WTC11 (cell line): Measurements from ENCODE around the gene HS3ST1. TPM values are rescaled to one million over a fixed set of nuclear protein-coding genes. Genes with fewer than 3 reads are reported as not detected.

ENCODE experiments used
- ATAC-seq: fragments of 200-7000 bp; cut with Tn5 transposase; 2 replicates; pipeline ENCODE4 v1.10.0; 2021; ENCODE audit warnings: mild to moderate bottlenecking, moderate library complexity
- CTCF ChIA-PET: fragments of 300-600 bp; sonication (Branson Sonifier 250); formaldehyde crosslinking; loops from one replicate; lab custom pipeline; 2021; ENCODE audit warnings: antibody characterized with exemption; lab: Charles Lee
- POLR2A ChIA-PET: fragments of 350-600 bp; sonication (Branson Sonifier 250); formaldehyde crosslinking; loops from one replicate; lab custom pipeline; 2021; ENCODE audit warnings: antibody characterized with exemption; lab: Charles Lee
- DNase-seq: peaks from one replicate; pipeline ENCODE4 v3.0.0; 2021; ENCODE audit warnings: low spot score
- H3K27ac Mint-ChIP-seq: 2 replicates; pipeline ENCODE4 v1.8.0; 2021; ENCODE audit warnings: mixed read lengths
- H3K27me3 Mint-ChIP-seq: 2 replicates; pipeline ENCODE4 v1.8.0; 2021; ENCODE audit warnings: low read depth, mild to moderate bottlenecking, moderate library complexity, mixed read lengths
- H3K36me3 Mint-ChIP-seq: 2 replicates; pipeline ENCODE4 v1.8.0; 2021; ENCODE audit warnings: mixed read lengths
- H3K4me1 Mint-ChIP-seq: 2 replicates; pipeline ENCODE4 v1.8.0; 2022; ENCODE audit warnings: mixed read lengths
- H3K4me3 Mint-ChIP-seq: 2 replicates; pipeline ENCODE4 v1.8.0; 2021; ENCODE audit warnings: mild to moderate bottlenecking, moderate library complexity, mixed read lengths
- H3K9me3 Mint-ChIP-seq: 2 replicates; pipeline ENCODE4 v1.8.0; 2021; ENCODE audit warnings: mixed read lengths
- CREM ChIP-seq: sonication (generic); formaldehyde crosslinking; IDR thresholded peaks from 2 replicates; pipeline ENCODE4 v1.8.1; 2022; ENCODE audit warnings: mild to moderate bottlenecking, missing genetic modification reagents, moderate library complexity
- E2F4 ChIP-seq: sonication (generic); formaldehyde crosslinking; IDR thresholded peaks from 2 replicates; pipeline ENCODE4 v1.8.1; 2022; ENCODE audit warnings: low read depth, mild to moderate bottlenecking, moderate library complexity, missing genetic modification reagents, borderline replicate concordance
- ERG ChIP-seq: fragments of 250-450 bp; sonication (Bioruptor Pico); IDR thresholded peaks from 2 replicates; pipeline ENCODE4 v1.8.0; 2021; ENCODE audit warnings: mild to moderate bottlenecking
- GTF2I ChIP-seq: fragments of 250-450 bp; sonication (Bioruptor Pico); conservative IDR thresholded peaks from 2 replicates; pipeline ENCODE4 v1.4.0; 2021; ENCODE audit warnings: mild to moderate bottlenecking
- HMGXB4 ChIP-seq: sonication (generic); formaldehyde crosslinking; IDR thresholded peaks from 2 replicates; pipeline ENCODE4 v1.8.1; 2023; ENCODE audit warnings: mild to moderate bottlenecking, moderate library complexity, missing genetic modification reagents
- MAX ChIP-seq: sonication (generic); formaldehyde crosslinking; IDR thresholded peaks from 2 replicates; pipeline ENCODE4 v1.8.0; 2022; ENCODE audit warnings: mild to moderate bottlenecking, missing genetic modification reagents
- NFATC4 ChIP-seq: fragments of 250-450 bp; sonication (Bioruptor Pico); IDR thresholded peaks from 2 replicates; pipeline ENCODE4 v1.9.0; 2021; ENCODE audit warnings: mild to moderate bottlenecking
- NFE2L1 ChIP-seq: sonication (generic); formaldehyde crosslinking; IDR thresholded peaks from 2 replicates; pipeline ENCODE4 v1.8.1; 2023; ENCODE audit warnings: missing genetic modification reagents
- PREB ChIP-seq: sonication (generic); formaldehyde crosslinking; IDR thresholded peaks from 2 replicates; pipeline ENCODE4 v1.8.1; 2022; ENCODE audit warnings: mild to moderate bottlenecking, missing genetic modification reagents, moderate library complexity, borderline replicate concordance
- PRRX2 ChIP-seq: fragments of 250-450 bp; sonication (Bioruptor Pico); IDR thresholded peaks from 2 replicates; pipeline ENCODE4 v1.8.0; 2021; ENCODE audit warnings: mild to moderate bottlenecking
- RELA ChIP-seq: sonication (generic); formaldehyde crosslinking; IDR thresholded peaks from 2 replicates; pipeline ENCODE4 v1.8.1; 2022; ENCODE audit warnings: missing genetic modification reagents, mild to moderate bottlenecking, borderline replicate concordance
- SMAD4 ChIP-seq: sonication (generic); formaldehyde crosslinking; IDR thresholded peaks from 2 replicates; pipeline ENCODE4 v1.8.0; 2022; ENCODE audit warnings: mild to moderate bottlenecking, missing genetic modification reagents
- TCF7 ChIP-seq: sonication (generic); formaldehyde crosslinking; IDR thresholded peaks from 2 replicates; pipeline ENCODE4 v1.8.0; 2022; ENCODE audit warnings: mild to moderate bottlenecking, low read depth, missing genetic modification reagents, moderate library complexity
- ZNF138 ChIP-seq: sonication (generic); formaldehyde crosslinking; conservative IDR thresholded peaks from 2 replicates; pipeline ENCODE4 v1.8.1; 2022; ENCODE audit warnings: mild to moderate bottlenecking, moderate library complexity, missing genetic modification reagents
- ZNF317 ChIP-seq: sonication (generic); formaldehyde crosslinking; IDR thresholded peaks from 2 replicates; pipeline ENCODE4 v1.8.1; 2023; ENCODE audit warnings: low read depth, mild to moderate bottlenecking, moderate library complexity, missing genetic modification reagents, borderline replicate concordance
- total RNA-seq: library from RNA; stranded (reverse); gene quantifications from 3 replicates; pipeline ENCODE4 v1.2.3, GENCODE V29; 2021

HS3ST1 gene
- total RNA-seq, 1 experiment from 2014 or later: 0.52 TPM

GRCh38 chr4:11408233-11408967, 20.3 kb downstream of the HS3ST1 start (continued):
- TF ChIP-seq ERG (CRISPR knock-in tag): no peak
- no peak for TF ChIP-seq SMAD4 (CRISPR knock-in tag)
- TF ChIP-seq ZNF138: no peak

- ATAC-seq: no peak
Measured at GRCh38 chr4:11407551-11407950, 21.1 kb downstream of the HS3ST1 start.

More at GRCh38 chr4:11407551-11407950, 21.1 kb downstream of the HS3ST1 start:
- DNase-seq: no peak
- Mint-ChIP-seq H3K36me3 (peaks cover 56% of the 10 kb centered on the region), H3K27ac (no peak overlapping the region), H3K9me3 (peaks cover 72% of the 10 kb centered on the region), H3K4me3 (no peak overlapping the region), H3K27me3 (peaks cover 5% of the 10 kb centered on the region; the same call in 1 of the 2 replicates), H3K4me1 (peaks cover 21% of the 10 kb centered on the region)
- ChIA-PET CTCF (no interaction called here), POLR2A (no interaction called here)
- TF ChIP-seq NFE2L1 (CRISPR knock-in tag): no peak
- TF ChIP-seq PRRX2 (CRISPR knock-in tag): no peak
- TF ChIP-seq GTF2I (CRISPR knock-in tag): no peak
- TF ChIP-seq ERG (CRISPR knock-in tag): no peak
- no peak for TF ChIP-seq HMGXB4 (CRISPR knock-in tag)
- TF ChIP-seq ZNF317 (CRISPR knock-in tag): no peak
- TF ChIP-seq CREM (CRISPR knock-in tag): no peak
- TF ChIP-seq MAX (CRISPR knock-in tag): no peak
- no peak for TF ChIP-seq E2F4 (CRISPR knock-in tag)
- no peak for TF ChIP-seq TCF7 (CRISPR knock-in tag)
- TF ChIP-seq RELA (CRISPR knock-in tag): no peak
- TF ChIP-seq NFATC4 (CRISPR knock-in tag): no peak
- TF ChIP-seq PREB (CRISPR knock-in tag): no peak
